GM18507 (cell line): ENCODE measurements around the gene RPL41.
"Not testable (repeated sequence)": the region's sequence is repeated elsewhere in the genome, so short reads cannot be mapped to it uniquely, and the experiment has no call there.

Experiments
- DNase-seq: peaks from one replicate; pipeline ENCODE4 v3.0.0; 2011; ENCODE audit warnings: low read depth; ENCODE audit not compliant: insufficient read length; ENCODE audit errors: extremely low spot score
- FAIRE-seq: peaks from 2 replicates; lab custom pipeline; 2011; peaks lifted over from hg19 to GRCh38; lab: Jason Lieb, UNC

Gene RPL41

DNA sequence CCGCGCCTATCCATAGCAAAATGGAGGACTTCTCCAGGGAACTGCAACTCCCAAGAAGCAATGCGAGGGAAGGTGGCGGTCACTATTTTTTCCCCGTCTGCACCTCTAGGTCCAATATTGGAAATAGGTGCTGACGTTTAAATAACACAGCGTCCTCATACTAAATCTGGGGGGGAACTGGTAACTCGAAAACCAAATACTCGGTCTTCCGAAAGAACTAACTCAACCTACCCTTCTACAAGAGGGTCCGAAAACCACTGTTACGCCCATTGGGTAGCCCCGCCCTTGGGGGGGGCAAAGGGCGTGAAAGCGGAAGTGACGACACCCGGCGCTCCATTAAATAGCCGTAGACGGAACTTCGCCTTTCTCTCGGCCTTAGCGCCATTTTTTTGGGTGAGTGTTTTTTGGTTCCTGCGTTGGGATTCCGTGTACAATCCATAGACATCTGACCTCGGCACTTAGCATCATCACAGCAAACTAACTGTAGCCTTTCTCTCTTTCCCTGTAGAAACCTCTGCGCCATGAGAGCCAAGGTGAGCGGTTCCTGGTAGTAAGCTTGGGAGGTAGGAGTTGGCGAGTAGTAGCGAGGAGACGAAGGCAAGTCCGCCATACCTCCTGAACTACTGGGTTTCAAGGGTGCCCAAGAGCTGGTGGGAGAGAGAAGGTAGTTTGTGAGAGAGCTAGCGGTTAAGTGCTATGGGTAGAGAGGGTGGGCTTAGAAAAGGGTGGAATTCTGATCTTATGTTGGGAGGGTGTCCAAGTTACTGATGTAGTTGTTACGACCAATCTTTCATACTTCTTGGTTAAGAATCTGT is at the start of gene RPL41:
Gene RPL41, plus strand, starts transcription at position 367 of the 815 bp plus-strand sequence.
- peak; percentile 94 for FAIRE-seq
- peak; percentile 62 for DNase-seq

DNA sequence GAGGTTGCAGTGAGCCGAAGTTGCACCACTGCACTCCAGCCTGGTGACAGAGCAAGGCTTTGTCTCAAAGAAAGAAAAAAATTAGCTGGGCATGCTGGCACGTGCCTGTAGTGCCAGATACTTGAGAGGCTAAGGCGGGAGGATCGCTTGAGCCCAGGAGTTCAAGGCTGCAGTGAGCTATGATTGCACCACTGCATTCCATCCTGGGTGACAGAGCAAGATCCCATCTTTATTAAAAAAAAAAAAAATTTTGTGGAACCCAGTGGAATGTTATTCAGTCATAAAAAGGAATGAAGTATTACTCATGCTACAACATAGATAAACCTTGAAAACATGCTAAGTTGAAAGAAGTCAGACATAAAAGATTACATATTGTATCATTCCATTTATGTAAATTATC is 44.8 kb upstream of the RPL41 start:
- FAIRE-seq (no peak), DNase-seq (no peak)

DNA sequence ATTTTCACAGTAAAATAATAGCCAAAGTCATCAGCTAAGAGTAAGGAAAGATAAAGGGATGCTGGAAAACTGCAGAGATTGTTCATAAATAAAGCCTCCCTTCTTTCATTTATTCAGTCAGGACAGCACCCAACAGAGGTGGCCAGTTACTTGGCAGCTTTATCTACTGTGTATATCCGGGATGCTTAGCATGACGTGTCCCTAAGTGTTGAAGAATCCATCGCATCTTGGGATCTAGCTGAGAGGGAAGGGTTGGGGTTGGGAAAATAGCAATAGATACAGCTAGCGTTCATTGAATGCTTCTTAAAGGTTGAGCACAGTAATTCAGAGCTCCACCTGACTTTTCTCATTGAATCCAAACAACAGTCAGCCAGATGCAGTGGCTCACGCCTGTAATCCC is 42.0 kb upstream of the RPL41 start:
- no peak for DNase-seq
- FAIRE-seq = no peak

DNA sequence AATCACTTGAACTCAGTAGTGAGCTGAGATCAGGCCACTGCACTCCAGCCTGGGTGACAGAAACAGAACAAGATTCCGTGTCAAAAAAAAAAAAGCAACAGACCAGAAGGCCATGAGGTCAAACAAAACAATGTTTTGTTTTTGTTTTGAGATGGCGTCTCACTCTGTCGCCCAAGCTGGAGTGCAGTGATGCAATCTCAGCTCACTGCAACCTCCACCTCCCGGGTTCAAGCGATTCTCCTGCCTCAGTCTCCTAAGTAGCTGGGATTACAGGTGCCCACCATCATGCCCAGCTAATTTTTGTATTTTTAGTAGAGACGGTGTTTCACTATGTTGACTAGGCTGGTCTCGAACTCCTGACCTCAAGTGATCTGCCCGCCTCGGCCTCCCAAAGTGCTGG is 38.5 kb upstream of the RPL41 start:
- not testable (repeated sequence) for FAIRE-seq, DNase-seq

DNA sequence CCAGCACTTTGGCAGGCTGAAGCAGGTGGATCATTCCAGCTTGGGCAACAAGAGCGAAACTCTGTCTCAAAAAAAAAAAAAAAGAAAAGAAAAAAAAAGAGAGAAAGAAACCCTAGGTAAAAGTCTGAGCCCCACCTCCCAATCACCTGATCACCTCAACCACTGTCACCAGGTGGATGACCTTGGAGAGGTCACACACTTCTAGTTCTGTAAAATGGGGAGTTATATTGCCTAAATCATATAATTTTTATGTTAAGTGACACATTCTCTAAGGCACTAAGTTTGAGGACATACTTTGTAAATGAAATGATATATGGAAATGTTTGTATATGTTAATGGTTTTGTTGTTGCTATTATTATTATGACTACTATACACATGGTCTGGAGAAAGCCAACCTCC is 38.0 kb upstream of the RPL41 start:
- DNase-seq = no peak
- no peak for FAIRE-seq

DNA sequence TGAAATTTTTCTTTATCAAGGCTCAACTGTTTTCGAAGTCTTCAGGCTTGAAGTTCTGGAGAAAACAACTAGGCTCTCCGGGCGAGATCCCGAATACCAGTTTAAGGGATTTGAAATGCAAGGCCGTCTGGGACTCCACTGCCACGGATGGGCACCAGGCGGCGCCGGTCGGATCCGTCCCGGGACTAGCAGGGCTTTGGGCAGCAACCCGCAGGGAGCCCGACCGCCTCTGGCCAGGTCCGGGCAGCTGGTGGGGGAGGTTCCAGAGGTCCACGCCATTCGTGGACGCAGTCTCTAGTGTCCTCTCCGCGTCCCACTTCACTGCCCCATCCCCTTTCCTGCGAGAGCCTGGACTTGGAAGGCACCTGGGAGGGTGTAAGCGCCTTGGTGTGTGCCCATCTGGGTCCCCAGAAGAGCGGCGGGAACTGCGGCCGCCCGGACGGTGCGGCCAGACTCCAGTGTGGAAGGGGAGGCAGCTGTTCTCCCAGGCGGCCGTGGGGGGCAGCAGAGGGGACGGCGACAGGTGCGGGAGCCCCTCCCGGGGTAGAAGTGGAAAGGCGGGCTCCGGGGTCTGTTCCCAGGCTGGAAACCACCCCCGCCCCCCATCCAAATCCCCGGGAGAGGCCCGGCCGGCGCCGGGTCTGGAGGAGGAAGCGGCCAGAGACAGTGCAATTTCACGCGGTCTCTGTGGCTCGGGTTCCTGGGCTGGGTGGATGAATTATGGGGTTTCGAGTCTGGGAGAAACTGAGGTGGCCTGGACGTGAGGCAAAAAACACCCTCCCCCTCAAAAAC is 37.3 kb upstream of the RPL41 start:
- FAIRE-seq = no peak
- peak; percentile 51 for DNase-seq

DNA sequence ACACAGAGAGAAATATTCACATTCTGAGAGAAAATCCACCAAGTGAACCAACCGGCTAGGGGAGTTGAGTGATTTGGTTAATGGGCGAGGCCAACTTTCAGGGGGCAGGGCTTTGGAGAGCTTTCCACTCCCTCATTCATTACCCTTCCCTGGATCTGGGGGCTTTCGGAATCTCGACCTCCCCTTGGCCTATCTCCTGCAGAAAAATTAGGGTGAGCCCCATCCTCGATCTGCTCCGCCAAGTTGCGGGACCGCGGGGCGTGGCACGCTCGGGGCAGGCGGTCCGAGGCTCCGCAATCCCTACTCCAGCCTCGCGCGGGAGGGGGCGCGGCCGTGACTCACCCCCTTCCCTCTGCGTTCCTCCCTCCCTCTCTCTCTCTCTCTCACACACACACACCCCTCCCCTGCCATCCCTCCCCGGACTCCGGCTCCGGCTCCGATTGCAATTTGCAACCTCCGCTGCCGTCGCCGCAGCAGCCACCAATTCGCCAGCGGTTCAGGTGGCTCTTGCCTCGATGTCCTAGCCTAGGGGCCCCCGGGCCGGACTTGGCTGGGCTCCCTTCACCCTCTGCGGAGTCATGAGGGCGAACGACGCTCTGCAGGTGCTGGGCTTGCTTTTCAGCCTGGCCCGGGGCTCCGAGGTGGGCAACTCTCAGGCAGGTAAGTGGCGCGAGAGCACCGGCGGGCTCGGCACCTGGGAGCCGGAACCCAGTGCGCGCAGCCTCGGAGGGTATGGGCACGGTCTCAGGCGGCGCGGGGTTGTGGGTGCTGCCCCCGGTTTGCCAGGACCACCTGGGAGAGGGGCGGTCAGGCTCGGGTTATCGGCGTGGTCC is 36.5 kb upstream of the RPL41 start, which contains the start of gene ERBB3:
Gene ERBB3, plus strand, starts transcription at position 443 of the 833 bp plus-strand sequence. Its CDS starts 136 bp downstream, at position 579.
- DNase-seq (peak; percentile 29), FAIRE-seq (peak; percentile 26)

DNA sequence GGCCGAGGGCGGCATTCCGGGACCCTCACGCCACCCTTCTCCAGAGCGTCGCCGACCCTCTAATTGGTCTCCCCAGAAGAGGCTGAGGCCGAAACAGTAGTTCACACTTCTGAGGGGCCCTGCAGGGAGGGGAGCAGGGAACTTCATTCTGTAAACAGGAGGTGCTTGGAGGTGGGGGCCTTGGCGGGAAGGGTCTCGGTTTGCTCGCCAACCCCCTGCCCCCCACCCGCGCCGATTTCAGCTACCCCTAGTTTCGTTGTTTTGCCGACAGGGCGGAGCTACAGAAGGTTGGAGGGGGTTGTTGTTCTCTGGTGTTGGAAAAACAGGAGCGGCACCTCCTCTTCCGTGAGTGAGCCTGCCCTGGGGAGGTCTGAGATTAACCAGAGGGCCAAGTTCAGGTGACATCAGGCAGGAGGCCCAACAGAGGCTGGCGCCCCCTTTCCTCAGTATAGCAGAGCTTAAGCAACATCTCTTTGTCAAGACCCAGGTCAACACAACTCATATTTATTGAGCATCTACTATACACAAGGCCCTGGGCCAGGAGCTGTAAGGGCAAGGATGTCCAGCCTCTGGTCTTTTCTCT is 35.8 kb upstream of the RPL41 start:
- no peak for FAIRE-seq
- DNase-seq = no peak

DNA sequence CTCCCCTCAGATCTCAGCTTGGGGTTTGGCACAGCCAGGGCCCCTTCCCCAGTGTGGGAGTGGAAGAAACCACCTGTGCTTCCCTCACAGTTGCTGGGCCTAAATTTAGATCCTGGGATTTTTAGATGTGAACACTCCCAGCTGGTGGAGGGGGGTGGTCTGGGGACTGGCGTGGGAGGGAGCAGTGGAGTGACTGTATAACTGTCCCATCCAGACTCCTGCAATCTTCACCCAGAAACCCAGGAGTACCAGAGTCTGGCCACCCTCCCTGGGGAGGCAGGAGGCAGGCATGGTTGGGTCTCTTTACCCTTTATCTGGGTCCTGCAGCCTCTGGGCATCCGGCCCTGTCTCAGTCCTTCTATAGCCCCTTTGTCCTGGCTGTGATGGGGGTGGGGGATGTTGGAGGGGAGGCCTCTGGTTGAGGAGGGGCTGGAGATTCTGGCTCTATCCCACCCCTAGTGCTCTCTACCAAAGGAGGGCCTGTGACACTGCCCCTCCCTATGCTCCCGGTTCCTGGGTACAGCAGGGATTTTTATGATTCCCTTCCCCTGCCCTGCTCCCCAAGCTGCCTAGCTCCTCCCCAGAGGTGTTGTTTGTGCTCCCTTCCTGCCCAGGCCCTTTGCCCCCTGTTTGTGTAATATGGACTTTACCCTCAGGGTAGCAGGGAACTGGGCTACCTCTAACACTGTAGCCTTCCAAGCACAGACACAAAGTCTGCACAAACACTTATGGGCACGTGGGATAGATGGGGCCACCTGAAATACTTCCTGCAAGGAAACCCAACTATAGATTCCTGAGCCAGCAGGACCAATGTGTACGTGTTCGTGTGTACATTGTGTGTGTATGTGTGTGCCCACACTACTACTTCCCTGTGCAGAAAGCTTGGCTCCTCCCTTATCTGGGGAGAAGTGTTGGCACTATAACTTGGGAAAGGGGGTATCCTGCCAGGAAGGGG is 34.8 kb upstream of the RPL41 start:
- DNase-seq (no peak), FAIRE-seq (no peak)

DNA sequence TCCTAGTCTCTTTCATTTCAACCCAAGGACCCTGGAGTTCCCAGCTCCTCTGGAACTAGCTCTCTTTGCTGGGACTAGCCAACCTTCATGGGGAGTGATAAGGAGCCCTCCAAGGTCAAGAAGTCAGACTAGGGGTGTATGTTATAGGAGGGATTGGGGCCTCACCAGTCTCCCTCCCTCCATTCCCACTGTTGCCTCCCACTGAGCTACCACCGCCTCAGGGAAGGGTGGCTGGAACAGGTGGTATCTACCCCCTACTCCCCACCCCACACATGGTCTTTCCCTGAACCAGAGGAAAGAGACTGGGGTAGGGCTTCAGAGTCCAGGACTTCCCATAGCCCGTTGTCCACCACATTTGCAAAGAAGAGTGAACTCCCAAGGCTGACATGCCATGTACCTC is 34.1 kb upstream of the RPL41 start:
- no peak for FAIRE-seq

DNA sequence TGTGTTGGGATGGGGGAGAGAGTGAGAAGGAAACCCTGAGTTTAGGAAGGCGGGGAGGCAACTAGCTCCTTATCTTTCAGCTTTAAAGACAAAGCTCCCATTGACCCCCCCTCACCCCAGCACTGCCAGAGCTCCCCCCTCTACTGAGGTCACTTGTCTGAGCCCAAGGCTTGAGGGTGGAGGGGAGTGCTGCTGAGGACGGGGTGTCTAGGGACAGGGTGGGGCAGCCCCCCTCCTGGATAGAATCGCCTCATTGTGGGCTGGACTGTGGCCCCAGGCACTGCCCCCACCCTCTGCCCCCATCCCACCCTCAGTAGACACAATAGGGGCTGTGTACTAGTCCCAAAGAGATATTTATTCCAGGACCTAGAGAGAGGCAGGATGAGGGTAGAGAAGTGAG is 33.5 kb upstream of the RPL41 start:
- DNase-seq (no peak), FAIRE-seq (no peak)

More for the DNA sequence above, 34.1 kb upstream of the RPL41 start:
- DNase-seq = no peak

DNA sequence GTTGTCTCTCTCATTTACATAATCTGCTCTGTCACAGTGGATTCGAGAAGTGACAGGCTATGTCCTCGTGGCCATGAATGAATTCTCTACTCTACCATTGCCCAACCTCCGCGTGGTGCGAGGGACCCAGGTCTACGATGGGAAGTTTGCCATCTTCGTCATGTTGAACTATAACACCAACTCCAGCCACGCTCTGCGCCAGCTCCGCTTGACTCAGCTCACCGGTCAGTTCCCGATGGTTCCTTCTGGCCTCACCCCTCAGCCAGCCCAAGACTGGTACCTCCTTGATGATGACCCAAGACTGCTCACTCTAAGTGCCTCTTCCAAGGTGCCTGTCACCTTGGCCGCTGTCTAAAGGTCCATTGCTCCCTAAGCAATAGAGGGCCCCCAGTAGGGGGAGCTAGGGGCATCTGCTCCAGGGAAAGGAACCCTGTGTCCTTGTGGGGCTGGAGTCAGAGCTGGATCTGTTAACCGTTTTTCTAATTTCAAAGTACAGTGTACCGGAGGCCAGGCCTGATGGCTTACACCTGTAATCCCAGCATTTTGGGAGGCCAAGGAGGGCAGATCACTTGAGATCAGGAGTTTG is 31.4 kb upstream of the RPL41 start:
- no peak for DNase-seq
- no peak for FAIRE-seq

DNA sequence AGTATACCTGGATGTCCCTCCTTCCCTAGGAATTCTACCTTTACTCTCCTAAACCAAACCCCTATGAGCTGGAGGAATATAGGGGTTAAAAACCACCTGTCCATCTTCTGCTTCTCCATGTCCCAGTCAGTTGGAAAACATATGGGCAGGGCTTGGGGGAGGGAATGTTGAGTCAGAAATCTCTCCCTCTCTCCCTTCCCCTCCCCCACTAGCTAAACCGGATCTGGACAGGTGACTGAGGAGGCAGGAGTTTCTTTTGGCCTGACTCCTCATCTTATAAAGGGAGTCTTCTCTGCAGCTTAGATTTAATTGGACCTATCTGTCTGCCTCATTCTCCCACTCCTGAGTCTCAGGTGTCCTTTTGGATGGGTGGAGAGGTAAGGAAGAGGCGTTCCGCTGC is 30.3 kb upstream of the RPL41 start:
- no peak for FAIRE-seq
- no peak for DNase-seq

DNA sequence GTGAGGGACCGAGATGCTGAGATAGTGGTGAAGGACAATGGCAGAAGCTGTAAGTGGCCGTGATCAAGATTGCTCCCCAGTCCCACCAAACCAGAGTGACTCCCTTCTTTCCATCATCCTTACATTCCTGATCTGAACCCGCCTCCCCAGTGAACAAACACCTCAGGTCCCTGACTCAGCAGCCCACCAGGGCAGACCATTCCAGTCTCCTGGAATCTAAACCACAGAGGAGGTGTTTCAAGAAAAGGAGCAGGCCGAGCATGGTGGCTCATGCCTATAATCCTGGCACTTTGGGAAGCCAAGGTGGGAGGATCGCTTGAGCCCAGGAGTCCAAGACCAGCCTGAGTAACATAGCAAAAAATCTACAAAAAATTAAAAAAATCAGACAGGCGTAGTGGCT is 29.8 kb upstream of the RPL41 start:
- DNase-seq = no peak
- FAIRE-seq = no peak

DNA sequence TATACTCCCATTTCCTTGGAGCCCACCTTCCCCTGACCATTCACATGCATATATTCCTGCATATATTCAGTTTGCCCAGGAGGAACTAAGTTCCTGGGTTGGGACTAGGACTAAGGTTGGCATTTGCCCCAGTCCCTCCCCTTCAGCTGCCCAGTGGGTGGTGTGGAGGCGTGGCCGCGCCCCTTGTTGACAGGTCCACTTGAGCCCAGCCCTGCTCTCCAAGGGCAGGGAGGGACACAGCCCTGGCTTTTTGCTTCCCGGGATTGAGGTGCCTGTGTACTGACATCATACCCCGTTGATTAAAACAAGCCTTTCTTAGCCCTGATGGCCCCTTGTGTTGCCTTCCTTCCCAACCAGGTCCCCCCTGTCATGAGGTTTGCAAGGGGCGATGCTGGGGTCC is 29.2 kb upstream of the RPL41 start:
- DNase-seq (no peak), FAIRE-seq (no peak)

DNA sequence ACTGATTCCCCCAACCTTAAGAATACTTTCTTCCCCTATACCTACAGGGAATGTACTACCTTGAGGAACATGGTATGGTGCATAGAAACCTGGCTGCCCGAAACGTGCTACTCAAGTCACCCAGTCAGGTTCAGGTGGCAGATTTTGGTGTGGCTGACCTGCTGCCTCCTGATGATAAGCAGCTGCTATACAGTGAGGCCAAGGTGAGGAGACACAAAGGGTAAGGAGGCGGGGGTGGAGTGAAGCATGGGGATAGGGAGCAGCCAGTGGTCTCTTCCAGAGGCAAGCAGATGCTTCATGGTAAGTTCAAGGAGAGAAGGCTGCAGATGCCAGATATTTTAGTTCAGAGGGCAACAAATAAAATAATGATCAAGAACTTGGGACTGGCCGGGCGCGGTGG is 18.7 kb upstream of the RPL41 start:
- FAIRE-seq (no peak), DNase-seq (no peak)

DNA sequence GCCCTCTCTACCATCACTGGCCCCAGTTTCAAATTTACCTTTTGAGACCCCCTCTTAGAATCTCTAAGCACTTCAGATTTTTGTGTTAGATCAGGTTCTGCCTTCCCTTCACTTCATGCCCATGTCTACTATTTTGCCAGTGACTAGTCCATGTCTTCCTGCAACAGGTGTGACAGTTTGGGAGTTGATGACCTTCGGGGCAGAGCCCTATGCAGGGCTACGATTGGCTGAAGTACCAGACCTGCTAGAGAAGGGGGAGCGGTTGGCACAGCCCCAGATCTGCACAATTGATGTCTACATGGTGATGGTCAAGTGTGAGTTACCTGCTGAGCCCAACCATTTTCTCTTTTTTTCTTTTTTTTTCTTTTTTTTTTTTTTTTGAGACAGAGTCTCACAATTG is 17.8 kb upstream of the RPL41 start:
- DNase-seq = no peak

DNA sequence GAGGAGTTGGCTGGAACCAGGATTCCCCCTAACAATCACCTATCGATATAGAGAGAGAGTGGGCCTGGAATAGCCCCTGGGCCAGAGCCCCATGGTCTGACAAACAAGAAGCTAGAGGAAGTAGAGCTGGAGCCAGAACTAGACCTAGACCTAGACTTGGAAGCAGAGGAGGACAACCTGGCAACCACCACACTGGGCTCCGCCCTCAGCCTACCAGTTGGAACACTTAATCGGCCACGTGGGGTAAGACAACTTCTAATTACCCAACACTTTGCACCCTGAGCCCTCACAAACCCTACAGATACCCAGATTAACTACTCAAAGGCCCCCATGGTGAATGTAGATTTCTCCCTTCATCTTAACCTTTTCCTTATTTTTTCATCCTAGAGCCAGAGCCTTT is 16.6 kb upstream of the RPL41 start:
- DNase-seq (no peak), FAIRE-seq (no peak)

More for the DNA sequence above, 17.8 kb upstream of the RPL41 start:
- no peak for FAIRE-seq
